ENCODE data around the gene SKP1.

GRCh38 chr5:134215757-134216156 is 39.0 kb upstream of the SKP1 start:
- no peak for TF ChIP-seq CTCF (IDR thresholded peaks at IDR 0.05; ENCODE audit: insufficient read depth, low read depth, low read length)
- TF ChIP-seq EZH2 (IDR thresholded peaks at IDR 0.05; ENCODE audit: insufficient read depth, low read length): no peak
